NCI-H748 treated with DMSO at 0.1 percent for 48 hours (cell line): ENCODE data around the gene RSKR.
"Not testable (repeated sequence)": the region's sequence is repeated elsewhere in the genome, so short reads cannot be mapped to it uniquely, and the experiment has no call there.

ENCODE experiments used
- DNase-seq: peaks from one replicate; lab custom pipeline; 2025; lab: John Stamatoyannopoulos, UW

The RSKR gene, protein sequence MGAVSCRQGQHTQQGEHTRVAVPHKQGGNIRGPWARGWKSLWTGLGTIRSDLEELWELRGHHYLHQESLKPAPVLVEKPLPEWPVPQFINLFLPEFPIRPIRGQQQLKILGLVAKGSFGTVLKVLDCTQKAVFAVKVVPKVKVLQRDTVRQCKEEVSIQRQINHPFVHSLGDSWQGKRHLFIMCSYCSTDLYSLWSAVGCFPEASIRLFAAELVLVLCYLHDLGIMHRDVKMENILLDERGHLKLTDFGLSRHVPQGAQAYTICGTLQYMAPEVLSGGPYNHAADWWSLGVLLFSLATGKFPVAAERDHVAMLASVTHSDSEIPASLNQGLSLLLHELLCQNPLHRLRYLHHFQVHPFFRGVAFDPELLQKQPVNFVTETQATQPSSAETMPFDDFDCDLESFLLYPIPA

GRCh38 chr17:28613931-28614381 is at the start of gene RSKR:
Gene RSKR (minus strand): TSS chr17:28614185. CDS start chr17:28614161, 24 bp downstream.
- no peak for DNase-seq

DNA sequence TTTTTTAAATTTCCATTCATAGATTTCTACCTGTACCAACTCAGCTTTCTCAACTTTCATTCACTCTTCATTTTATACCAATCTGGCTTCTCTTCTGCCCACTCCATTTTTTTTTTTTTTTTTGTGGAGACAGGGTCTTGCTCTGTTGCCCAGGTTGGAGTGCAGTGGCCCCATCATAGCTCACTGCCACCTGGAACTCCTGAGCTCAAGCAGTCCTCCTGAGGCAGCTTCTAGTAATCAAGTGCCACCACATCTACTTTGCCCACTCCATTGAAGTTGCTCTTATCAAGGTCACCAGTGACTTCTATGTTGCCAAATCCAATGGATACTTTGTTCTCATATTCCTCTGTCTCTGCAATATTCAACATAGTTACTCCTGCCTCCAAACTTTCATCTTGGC is 49.7 kb upstream of the RSKR start:
- DNase-seq = no peak

DNA sequence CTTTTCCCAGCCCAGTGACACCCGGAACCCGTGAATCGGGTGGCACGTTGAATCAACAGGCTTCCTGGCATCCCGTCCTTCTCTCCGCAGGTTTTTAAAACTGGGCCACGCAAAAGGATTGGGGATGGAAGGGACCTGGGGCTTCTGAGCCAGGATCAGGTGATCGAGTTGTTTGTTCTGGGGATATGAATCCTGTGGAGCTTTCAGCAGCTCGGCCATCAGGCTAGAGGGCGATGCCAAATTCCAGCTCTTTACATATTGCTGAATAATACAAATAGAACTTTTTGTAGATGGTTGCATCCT is 48.5 kb upstream of the RSKR start:
- no peak for DNase-seq

GRCh38 chr17:28661635-28662526 is 47.9 kb upstream of the RSKR start, which contains the start of the genes SDF2 and SUPT6H:
Gene SDF2 (minus strand): TSS chr17:28661906. CDS start chr17:28661876, 30 bp downstream.
Gene SUPT6H (plus strand): TSS chr17:28662205. CDS start chr17:28673402, 11,197 bp downstream.
- DNase-seq = peak; percentile 94

GRCh38 chr17:28659497-28659881 is 45.5 kb upstream of the RSKR start:
- not testable (repeated sequence) for DNase-seq

GRCh38 chr17:28658766-28659496 is 44.9 kb upstream of the RSKR start:
- DNase-seq = not testable (repeated sequence)

- DNase-seq = not testable (repeated sequence)
Measured at GRCh38 chr17:28658342-28658741, 44.4 kb upstream of the RSKR start.

- no peak for DNase-seq
Measured at GRCh38 chr17:28657756-28658155, 43.8 kb upstream of the RSKR start.

- no peak for DNase-seq
Measured at GRCh38 chr17:28655160-28655559, 41.2 kb upstream of the RSKR start.

DNA sequence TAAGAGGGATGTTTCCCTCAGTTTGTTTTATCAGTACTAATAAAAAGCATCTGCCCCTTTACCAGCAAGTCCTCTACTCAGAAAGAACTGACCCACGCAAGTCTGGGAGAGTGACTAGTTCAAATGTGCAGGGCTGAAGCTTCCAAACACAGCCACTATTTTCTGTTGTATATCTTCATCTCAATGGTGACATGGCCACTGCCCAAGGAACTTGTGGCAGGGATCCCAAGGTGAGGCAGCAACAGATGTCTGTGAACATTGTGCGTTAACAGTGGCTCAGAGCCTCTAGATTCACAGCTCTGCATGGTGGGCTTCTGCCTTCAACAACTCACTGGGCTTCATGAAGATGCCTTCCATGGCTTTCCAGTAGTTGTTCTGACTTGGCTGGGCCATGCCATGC is 34.7 kb upstream of the RSKR start:
- no peak for DNase-seq

GRCh38 chr17:28646039-28646754 is 32.2 kb upstream of the RSKR start:
- no peak for DNase-seq

DNA sequence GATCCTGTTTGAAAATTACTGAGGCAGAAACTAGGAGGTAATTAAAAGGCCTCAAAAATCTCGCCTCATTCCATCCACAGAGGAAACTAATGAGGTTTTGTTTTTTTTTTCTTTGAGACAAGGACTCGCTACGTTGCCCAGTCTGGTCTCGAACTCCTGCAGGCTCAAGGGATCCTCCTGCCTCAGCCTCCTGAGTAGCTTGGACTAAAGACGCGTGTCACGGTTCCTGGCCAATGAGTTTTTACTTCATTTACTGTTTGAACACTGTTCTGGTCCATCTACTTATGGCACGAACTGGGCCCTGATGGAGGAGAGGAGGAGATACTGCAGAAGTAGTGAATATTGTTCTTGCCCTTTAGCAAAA is 31.6 kb upstream of the RSKR start:
- DNase-seq = no peak

DNA sequence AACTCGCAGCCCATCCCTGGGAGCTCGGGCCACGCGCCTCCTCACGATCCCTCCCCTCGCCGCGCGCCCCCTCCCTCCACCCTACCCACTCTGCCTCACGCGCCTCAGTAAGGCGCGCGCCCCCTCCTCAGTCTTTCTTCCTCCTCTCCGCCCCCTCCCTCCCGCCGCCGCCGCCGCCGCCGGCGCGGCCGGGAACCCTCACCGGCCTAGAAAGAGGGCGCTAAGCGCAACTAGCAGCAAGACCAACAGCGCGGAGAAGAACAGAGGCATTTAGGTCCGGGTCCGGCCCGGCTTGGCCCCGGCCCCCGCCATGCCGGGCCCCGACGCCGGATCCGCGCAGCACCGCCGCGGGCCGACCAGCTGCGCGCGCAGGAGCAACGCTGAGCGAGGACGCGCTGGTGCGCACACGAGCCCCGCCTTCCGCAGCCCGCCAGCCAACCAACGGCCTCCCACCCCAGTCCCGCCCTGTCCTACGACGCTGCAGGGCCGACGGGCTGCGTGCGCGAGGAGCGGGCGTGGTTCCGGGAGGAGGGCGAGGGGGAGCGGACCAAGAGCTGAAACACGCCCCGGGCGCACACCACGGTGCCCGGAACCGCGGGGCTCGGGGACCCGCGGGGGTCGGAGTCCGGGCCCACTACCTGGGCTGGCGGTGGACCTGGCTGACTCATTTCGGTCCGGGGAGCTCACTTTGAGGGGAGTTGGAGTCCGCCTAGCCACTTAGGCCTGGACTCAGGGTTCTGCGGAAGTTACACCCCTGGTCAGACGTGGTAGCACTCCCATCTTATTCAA is 31.0 kb upstream of the RSKR start, which contains the start of gene BLTP2:
Gene BLTP2 (minus strand): TSS at position 372 of the 789 bp plus-strand sequence. CDS start 102 bp downstream, at position 270.
- peak; percentile 90 for DNase-seq

- peak; percentile 56 for DNase-seq
Measured at GRCh38 chr17:28643983-28644786, 30.2 kb upstream of the RSKR start.

DNA sequence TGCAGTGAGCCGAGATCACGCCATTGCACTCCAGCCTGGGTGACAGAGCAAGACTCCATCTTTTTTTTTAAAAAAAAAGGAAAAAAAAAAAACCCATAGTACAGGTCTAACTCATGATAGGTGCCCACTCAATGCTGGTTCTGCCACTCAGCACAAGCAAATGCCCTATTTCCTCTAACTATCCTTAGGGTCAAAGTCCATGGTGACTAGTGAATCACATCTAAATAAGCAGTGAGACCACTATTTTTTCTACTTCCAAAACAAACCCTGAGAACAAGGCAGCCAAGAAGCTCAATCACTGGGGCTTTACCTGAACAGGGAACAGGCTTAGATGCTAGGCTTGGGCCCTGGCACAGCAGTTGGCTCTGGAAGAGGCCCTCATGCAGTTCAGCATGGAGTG is 27.6 kb upstream of the RSKR start:
- no peak for DNase-seq

GRCh38 chr17:28635506-28635905 is 21.5 kb upstream of the RSKR start:
- no peak for DNase-seq

GRCh38 chr17:28634206-28634865 is 20.4 kb upstream of the RSKR start:
- DNase-seq = no peak

GRCh38 chr17:28626818-28627217 is 12.8 kb upstream of the RSKR start:
- DNase-seq = no peak

GRCh38 chr17:28624148-28624547 is 10.2 kb upstream of the RSKR start:
- DNase-seq = no peak
